Loucy (cell line): ENCODE measurements around the gene ATN1.
A peak's percentile ranks its signal among the peaks of the same experiment; 100 is the strongest.

ENCODE experiments used
- H2AFZ ChIP-seq: fragments of 200-600 bp; sonication (generic); 2 replicates; pipeline ENCODE4 v1.6.0; 2016; ENCODE audit warnings: antibody characterized with exemption, mild to moderate bottlenecking, low read length, moderate library complexity
- H3F3A ChIP-seq: fragments of 200-600 bp; 2 replicates; pipeline ENCODE4 v1.6.0; 2016; ENCODE audit warnings: antibody characterized with exemption, low read depth, mild to moderate bottlenecking
- H3K27me3 ChIP-seq: fragments of 200-600 bp; sonication (generic); 2 replicates; pipeline ENCODE4 v1.6.1; 2014; ENCODE audit warnings: low read length, mild to moderate bottlenecking; ENCODE audit not compliant: insufficient read depth, poor library complexity, severe bottlenecking
- H3K36me3 ChIP-seq: fragments of 200-600 bp; sonication (generic); 2 replicates; pipeline ENCODE4 v1.6.1; 2016; ENCODE audit warnings: low read length; ENCODE audit not compliant: insufficient read depth
- H3K4me1 ChIP-seq: fragments of 200-600 bp; sonication (generic); 2 replicates; pipeline ENCODE4 v1.5.1; 2014; ENCODE audit warnings: low read length, mild to moderate bottlenecking; ENCODE audit not compliant: insufficient read depth, poor library complexity, severe bottlenecking
- H3K4me2 ChIP-seq: fragments of 200-600 bp; sonication (generic); 2 replicates; pipeline ENCODE4 v1.6.0; 2014; ENCODE audit warnings: antibody characterized with exemption, low read length, low read depth, mild to moderate bottlenecking; ENCODE audit not compliant: poor library complexity, severe bottlenecking
- H3K4me3 ChIP-seq: fragments of 200-600 bp; sonication (generic); 2 replicates; pipeline ENCODE4 v1.5.1; 2014; ENCODE audit warnings: low read length, mild to moderate bottlenecking, mixed read lengths; ENCODE audit not compliant: poor library complexity, severe bottlenecking
- H3K79me2 ChIP-seq: fragments of 200-600 bp; sonication (generic); 2 replicates; pipeline ENCODE4 v1.6.1; 2014; ENCODE audit warnings: low read length; ENCODE audit not compliant: insufficient read depth
- H3K9ac ChIP-seq: fragments of 200-600 bp; sonication (generic); 2 replicates; pipeline ENCODE4 v1.6.0; 2014; ENCODE audit warnings: mild to moderate bottlenecking, low read depth, low read length, moderate library complexity; ENCODE audit not compliant: poor library complexity, severe bottlenecking
- H3K9me2 ChIP-seq: fragments of 200-600 bp; sonication (generic); replicated peaks from 2 replicates; pipeline ENCODE4 v1.6.1; 2016; ENCODE audit warnings: low read depth, low read length, mixed read lengths
- H3K9me3 ChIP-seq: fragments of 200-600 bp; sonication (generic); 2 replicates; pipeline ENCODE4 v1.6.1; 2014; ENCODE audit warnings: mild to moderate bottlenecking, antibody characterized with exemption, low read length, low read depth; ENCODE audit not compliant: insufficient read depth
- H4K20me1 ChIP-seq: fragments of 200-600 bp; sonication (generic); 2 replicates; pipeline ENCODE4 v1.6.0; 2014; ENCODE audit warnings: antibody characterized with exemption, low read length, mild to moderate bottlenecking; ENCODE audit not compliant: insufficient read depth, poor library complexity, severe bottlenecking
- EZH2phosphoT487 ChIP-seq: fragments of 200-600 bp; IDR thresholded peaks from 2 replicates; pipeline ENCODE4 v1.6.1; 2018; ENCODE audit warnings: antibody characterized with exemption, mild to moderate bottlenecking, moderate library complexity, borderline replicate concordance
- TF ChIP-seq, protein P1 (sequence below): fragments of 200-600 bp; sonication (generic); conservative IDR thresholded peaks from 2 replicates; pipeline ENCODE4 v1.5.1; 2014; ENCODE audit warnings: mild to moderate bottlenecking, antibody characterized with exemption, low read length

ATN1 gene

DNA sequence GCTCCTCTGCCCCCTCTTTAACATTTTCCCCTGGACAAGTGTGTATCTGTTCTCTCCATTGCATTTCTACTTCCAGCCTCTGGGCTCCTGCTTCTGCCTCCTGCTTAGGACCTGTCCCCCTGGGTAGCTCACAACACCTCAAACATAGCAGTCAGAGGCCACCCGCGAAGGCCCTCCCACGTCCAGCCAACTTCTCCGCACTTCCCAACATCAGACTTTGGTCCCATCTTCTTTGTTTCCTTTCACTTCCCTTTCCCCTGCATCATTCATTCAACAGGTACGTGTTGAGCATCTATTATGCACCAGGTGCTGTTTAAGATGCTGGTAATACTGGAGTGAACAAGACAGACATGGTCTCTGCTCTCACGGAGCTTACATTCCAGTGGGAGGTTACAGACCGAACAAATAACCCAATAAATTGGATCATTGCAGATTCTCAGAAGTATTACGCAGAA is 19.2 kb downstream of the ATN1 start:
- Histone ChIP-seq H3K4me2 (peak overlapping the region; percentile 91), H3K79me2 (peaks cover 46% of the 10 kb centered on the region), H3F3A (peaks cover 10% of the 10 kb centered on the region), H3K36me3 (no peaks in the 10 kb centered on the region), H3K9me2 (no peaks in the 10 kb centered on the region), H3K4me3 (no peak overlapping the region), H3K9me3 (no peaks in the 10 kb centered on the region), H4K20me1 (peaks cover 6% of the 10 kb centered on the region), H3K9ac (no peak overlapping the region), H2AFZ (no peak overlapping the region), H3K4me1 (peaks cover 45% of the 10 kb centered on the region), H3K27me3 (no peaks in the 10 kb centered on the region)
- TF ChIP-seq EZH2phosphoT487 = no peak

DNA sequence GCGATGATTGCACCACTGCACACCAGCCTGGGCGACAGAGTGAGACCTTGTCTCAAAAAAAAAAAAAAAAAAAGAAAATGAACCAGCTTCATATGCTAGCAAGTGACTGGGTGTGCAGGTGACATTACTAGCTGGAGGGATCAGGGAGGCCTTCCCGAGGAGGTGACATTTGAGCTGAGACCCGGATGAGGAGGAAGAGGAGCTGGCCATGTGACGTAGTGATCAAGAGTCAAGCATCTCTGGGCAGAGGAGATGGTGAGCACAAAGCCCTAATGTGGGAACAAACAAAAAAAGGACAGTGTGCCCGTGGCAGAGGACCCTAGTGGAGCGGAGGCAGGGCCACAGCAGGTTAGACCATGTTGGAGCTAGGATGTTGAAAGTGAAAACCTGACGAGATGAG is 19.9 kb downstream of the ATN1 start:
- H3K9ac ChIP-seq = no peak overlapping the region
- no peaks in the 10 kb centered on the region for H3K9me3 ChIP-seq
- H3K4me2 ChIP-seq = no peak overlapping the region
- H3K9me2 ChIP-seq = no peaks in the 10 kb centered on the region
- peaks cover 53% of the 10 kb centered on the region for H3K79me2 ChIP-seq
- no peak overlapping the region for H3K4me3 ChIP-seq
- TF ChIP-seq, protein P1, sequence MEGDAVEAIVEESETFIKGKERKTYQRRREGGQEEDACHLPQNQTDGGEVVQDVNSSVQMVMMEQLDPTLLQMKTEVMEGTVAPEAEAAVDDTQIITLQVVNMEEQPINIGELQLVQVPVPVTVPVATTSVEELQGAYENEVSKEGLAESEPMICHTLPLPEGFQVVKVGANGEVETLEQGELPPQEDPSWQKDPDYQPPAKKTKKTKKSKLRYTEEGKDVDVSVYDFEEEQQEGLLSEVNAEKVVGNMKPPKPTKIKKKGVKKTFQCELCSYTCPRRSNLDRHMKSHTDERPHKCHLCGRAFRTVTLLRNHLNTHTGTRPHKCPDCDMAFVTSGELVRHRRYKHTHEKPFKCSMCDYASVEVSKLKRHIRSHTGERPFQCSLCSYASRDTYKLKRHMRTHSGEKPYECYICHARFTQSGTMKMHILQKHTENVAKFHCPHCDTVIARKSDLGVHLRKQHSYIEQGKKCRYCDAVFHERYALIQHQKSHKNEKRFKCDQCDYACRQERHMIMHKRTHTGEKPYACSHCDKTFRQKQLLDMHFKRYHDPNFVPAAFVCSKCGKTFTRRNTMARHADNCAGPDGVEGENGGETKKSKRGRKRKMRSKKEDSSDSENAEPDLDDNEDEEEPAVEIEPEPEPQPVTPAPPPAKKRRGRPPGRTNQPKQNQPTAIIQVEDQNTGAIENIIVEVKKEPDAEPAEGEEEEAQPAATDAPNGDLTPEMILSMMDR = no peak
- no peak for TF ChIP-seq EZH2phosphoT487
- H3K27me3 ChIP-seq = no peaks in the 10 kb centered on the region
- peaks cover 48% of the 10 kb centered on the region for H3K4me1 ChIP-seq
- H3K36me3 ChIP-seq = no peaks in the 10 kb centered on the region
- peaks cover 6% of the 10 kb centered on the region for H4K20me1 ChIP-seq
- no peak overlapping the region for H2AFZ ChIP-seq
- peaks cover 10% of the 10 kb centered on the region for H3F3A ChIP-seq

DNA sequence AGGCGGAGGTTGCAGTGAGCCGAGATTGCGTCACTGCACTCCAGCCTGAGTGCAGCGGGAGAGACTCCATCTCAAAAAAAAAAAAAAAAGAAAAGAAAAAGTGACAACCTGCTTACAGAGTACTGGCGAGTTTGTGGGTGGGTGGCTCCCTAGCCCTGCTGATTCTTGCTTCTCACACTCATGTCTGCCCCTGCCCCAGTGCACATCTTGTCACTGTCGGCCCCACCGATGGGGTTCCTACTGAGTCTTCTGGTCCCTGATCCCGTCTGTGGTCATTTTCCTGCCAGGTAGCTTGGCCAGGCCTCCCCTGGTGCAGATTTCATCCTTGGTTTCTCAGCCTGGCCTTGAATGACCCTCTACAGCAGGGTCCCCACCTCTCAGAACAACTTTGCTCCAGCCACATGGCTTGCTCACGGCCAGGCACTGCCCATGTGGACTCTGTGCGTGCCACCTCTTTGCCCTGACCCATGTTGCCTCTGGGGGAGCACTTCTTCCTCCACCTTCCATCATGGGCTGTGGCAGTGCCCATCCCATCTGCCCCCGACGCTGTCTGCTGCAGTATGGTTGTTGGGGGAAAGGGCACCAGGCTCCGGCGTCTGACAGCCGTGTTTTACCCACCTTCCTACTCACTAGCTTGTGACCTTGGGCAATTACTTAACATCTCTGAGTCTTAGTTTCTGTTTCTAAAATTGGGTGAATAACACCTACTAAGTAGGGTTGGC is 21.3 kb downstream of the ATN1 start:
- H3K79me2 ChIP-seq = peaks cover 65% of the 10 kb centered on the region
- H3K27me3 ChIP-seq = no peaks in the 10 kb centered on the region
- no peaks in the 10 kb centered on the region for H3K36me3 ChIP-seq
- H3K9me2 ChIP-seq = no peaks in the 10 kb centered on the region
- H3K4me2 ChIP-seq = no peak overlapping the region
- TF ChIP-seq, protein P1 = peak; percentile 51
- TF ChIP-seq EZH2phosphoT487 = no peak
- H3K9ac ChIP-seq = no peak overlapping the region
- H4K20me1 ChIP-seq = peaks cover 6% of the 10 kb centered on the region
- 0 out of 2 replicates have a peak overlapping the region, but pooled peaks have one; percentile 10 for H2AFZ ChIP-seq
- H3K4me3 ChIP-seq = no peak overlapping the region
- peaks cover 4% of the 10 kb centered on the region for H3F3A ChIP-seq
- peaks cover 50% of the 10 kb centered on the region for H3K4me1 ChIP-seq
- H3K9me3 ChIP-seq = no peaks in the 10 kb centered on the region
